Type B pancreatic cell (in vitro differentiated cells): ENCODE data around the gene CYP26B1. TPM values are rescaled to one million over a fixed set of nuclear protein-coding genes. Genes with fewer than 3 reads are reported as not detected.

ENCODE experiments used
- DNase-seq: peaks from one replicate; pipeline ENCODE4 v3.0.0; 2021; ENCODE audit warnings: mixed read lengths; ENCODE audit not compliant: unreplicated experiment; ENCODE audit errors: extremely low spot score
- H3K27ac Mint-ChIP-seq: 2 replicates; pipeline ENCODE4 v1.8.0; 2021; ENCODE audit warnings: mild to moderate bottlenecking, mixed read lengths
- H3K27me3 Mint-ChIP-seq: 2 replicates; pipeline ENCODE4 v1.8.0; 2021; ENCODE audit warnings: mixed read lengths
- H3K36me3 Mint-ChIP-seq: 2 replicates; pipeline ENCODE4 v1.8.0; 2021; ENCODE audit warnings: mixed read lengths
- H3K4me1 Mint-ChIP-seq: one replicate; pipeline ENCODE4 v1.8.0; 2021; ENCODE audit warnings: mixed read lengths; ENCODE audit not compliant: unreplicated experiment
- H3K4me3 Mint-ChIP-seq: 2 replicates; pipeline ENCODE4 v1.8.0; 2021; ENCODE audit warnings: mild to moderate bottlenecking, mixed read lengths
- H3K9me3 Mint-ChIP-seq: 2 replicates; pipeline ENCODE4 v1.8.0; 2021; ENCODE audit warnings: mixed read lengths
- CTCF ChIP-seq: fragments of 200-600 bp; sonication (generic); conservative IDR thresholded peaks from 2 replicates; pipeline ENCODE4 v1.5.0; 2021; ENCODE audit warnings: antibody characterized with exemption, mild to moderate bottlenecking
- total RNA-seq: library from RNA; stranded (reverse); gene quantifications from 2 replicates; pipeline ENCODE4 v1.2.1, GENCODE V29; 2021; ENCODE audit warnings: low replicate concordance

The CYP26B1 gene
- total RNA-seq, 1 donor from 2014 or later = 23.6 TPM

GRCh38 chr2:72183016-72183415 lies 35.4 kb upstream of the CYP26B1 start:
- Mint-ChIP-seq H3K36me3 (peaks cover 30% of the 10 kb centered on the region), H3K9me3 (no peaks in the 10 kb centered on the region), H3K4me1 (peaks cover 4% of the 10 kb centered on the region), H3K27ac (no peak overlapping the region), H3K27me3 (no peaks in the 10 kb centered on the region), H3K4me3 (no peak overlapping the region)
- DNase-seq = no peak
- no peak for TF ChIP-seq CTCF

GRCh38 chr2:72182547-72182946 lies 34.9 kb upstream of the CYP26B1 start:
- Mint-ChIP-seq H3K4me1 (peaks cover 4% of the 10 kb centered on the region), H3K9me3 (no peaks in the 10 kb centered on the region), H3K36me3 (peaks cover 34% of the 10 kb centered on the region), H3K27ac (no peak overlapping the region), H3K4me3 (no peak overlapping the region), H3K27me3 (no peaks in the 10 kb centered on the region)
- no peak for TF ChIP-seq CTCF
- DNase-seq = no peak

GRCh38 chr2:72181616-72182015 lies 34.0 kb upstream of the CYP26B1 start:
- H3K27ac Mint-ChIP-seq = no peak overlapping the region
- no peak overlapping the region for H3K4me3 Mint-ChIP-seq
- H3K36me3 Mint-ChIP-seq = peaks cover 38% of the 10 kb centered on the region
- peaks cover 4% of the 10 kb centered on the region for H3K4me1 Mint-ChIP-seq
- DNase-seq = no peak
- no peaks in the 10 kb centered on the region for H3K27me3 Mint-ChIP-seq
- no peaks in the 10 kb centered on the region for H3K9me3 Mint-ChIP-seq
- no peak for TF ChIP-seq CTCF

- no peak overlapping the region for H3K4me3 Mint-ChIP-seq
- peaks cover 4% of the 10 kb centered on the region for H3K4me1 Mint-ChIP-seq
- H3K27ac Mint-ChIP-seq = no peak overlapping the region
- no peak for TF ChIP-seq CTCF
- peaks cover 43% of the 10 kb centered on the region for H3K36me3 Mint-ChIP-seq
- H3K27me3 Mint-ChIP-seq = no peaks in the 10 kb centered on the region
- DNase-seq = no peak
- no peaks in the 10 kb centered on the region for H3K9me3 Mint-ChIP-seq
Observed at GRCh38 chr2:72180351-72180750, 32.7 kb upstream of the CYP26B1 start.

- no peak for TF ChIP-seq CTCF
- Mint-ChIP-seq H3K4me1 (peaks cover 9% of the 10 kb centered on the region), H3K4me3 (no peak overlapping the region), H3K27ac (no peak overlapping the region), H3K27me3 (no peaks in the 10 kb centered on the region), H3K9me3 (no peaks in the 10 kb centered on the region), H3K36me3 (peaks cover 53% of the 10 kb centered on the region)
- no peak for DNase-seq
Observed at GRCh38 chr2:72178551-72178950, 30.9 kb upstream of the CYP26B1 start.

- Mint-ChIP-seq H3K36me3 (peaks cover 40% of the 10 kb centered on the region), H3K4me1 (peaks cover 10% of the 10 kb centered on the region), H3K27ac (no peak overlapping the region), H3K4me3 (no peak overlapping the region), H3K9me3 (no peaks in the 10 kb centered on the region), H3K27me3 (no peaks in the 10 kb centered on the region)
- no peak for DNase-seq
- no peak for TF ChIP-seq CTCF
Observed at GRCh38 chr2:72176281-72176680, 28.6 kb upstream of the CYP26B1 start.
